Measurements from ENCODE around the gene ARFRP1. TPM values are rescaled to one million over a fixed set of nuclear protein-coding genes. Genes with fewer than 3 reads are reported as not detected.
"Not testable (repeated sequence)": the region's sequence is repeated elsewhere in the genome, so short reads cannot be mapped to it uniquely, and the experiment has no call there.

The ARFRP1 gene
- total RNA-seq, 1 experiment from 2014 or later: 71.2 TPM

DNA sequence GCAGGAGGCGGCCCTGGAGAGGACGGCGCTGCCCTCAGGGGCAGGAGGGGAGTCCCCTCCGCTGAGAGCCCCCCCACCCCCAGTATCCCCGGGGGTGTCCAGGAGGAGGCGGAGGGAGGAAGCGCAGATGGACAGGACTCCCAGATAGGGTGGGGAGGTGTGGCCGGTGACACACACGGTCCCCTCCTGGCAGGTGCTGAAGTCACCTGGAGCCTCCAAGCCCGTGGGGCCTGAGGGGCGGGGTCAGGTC, 55.9 kb downstream of the ARFRP1 start:
- no TSS peak for BruUV-seq (replicated peaks)
- peak; percentile 29 for ATAC-seq
- peaks cover 11% of the 10 kb centered on the region for H3K4me1 ChIP-seq (ENCODE audit: insufficient read depth, low read length)
- H3K4me2 ChIP-seq (ENCODE audit: low read length): peak overlapping the region; percentile 65
- H3K9me3 ChIP-seq (ENCODE audit: low read length): no peaks in the 10 kb centered on the region
- no peak overlapping the region for H3K9ac ChIP-seq (ENCODE audit: low read length)
- H3K27me3 ChIP-seq (ENCODE audit: low read length): peaks cover 14% of the 10 kb centered on the region
- intact Hi-C loops (cut with micrococcal nuclease): no loop called here
- H3F3A ChIP-seq (ENCODE audit: low read length, unreplicated experiment): no peaks in the 10 kb centered on the region
- H3K4me3 ChIP-seq (ENCODE audit: low read length): peak overlapping the region; percentile 47; the same call in 1 of the 2 replicates
- DNase-seq: no peak
- no peaks in the 10 kb centered on the region for H4K20me1 ChIP-seq (ENCODE audit: low read length)
- TF ChIP-seq, protein P1, sequence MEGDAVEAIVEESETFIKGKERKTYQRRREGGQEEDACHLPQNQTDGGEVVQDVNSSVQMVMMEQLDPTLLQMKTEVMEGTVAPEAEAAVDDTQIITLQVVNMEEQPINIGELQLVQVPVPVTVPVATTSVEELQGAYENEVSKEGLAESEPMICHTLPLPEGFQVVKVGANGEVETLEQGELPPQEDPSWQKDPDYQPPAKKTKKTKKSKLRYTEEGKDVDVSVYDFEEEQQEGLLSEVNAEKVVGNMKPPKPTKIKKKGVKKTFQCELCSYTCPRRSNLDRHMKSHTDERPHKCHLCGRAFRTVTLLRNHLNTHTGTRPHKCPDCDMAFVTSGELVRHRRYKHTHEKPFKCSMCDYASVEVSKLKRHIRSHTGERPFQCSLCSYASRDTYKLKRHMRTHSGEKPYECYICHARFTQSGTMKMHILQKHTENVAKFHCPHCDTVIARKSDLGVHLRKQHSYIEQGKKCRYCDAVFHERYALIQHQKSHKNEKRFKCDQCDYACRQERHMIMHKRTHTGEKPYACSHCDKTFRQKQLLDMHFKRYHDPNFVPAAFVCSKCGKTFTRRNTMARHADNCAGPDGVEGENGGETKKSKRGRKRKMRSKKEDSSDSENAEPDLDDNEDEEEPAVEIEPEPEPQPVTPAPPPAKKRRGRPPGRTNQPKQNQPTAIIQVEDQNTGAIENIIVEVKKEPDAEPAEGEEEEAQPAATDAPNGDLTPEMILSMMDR (conservative IDR thresholded peaks at IDR 0.05; ENCODE audit: low read depth, low read length): no peak
- TF ChIP-seq EZH2 (IDR thresholded peaks at IDR 0.05; ENCODE audit: low read length, unreplicated experiment) (no peak), EZH2phosphoT487 (IDR thresholded peaks at IDR 0.05; ENCODE audit: borderline replicate concordance, low read length) (no peak)
- CTCF ChIA-PET: interaction anchor here (0.6 kb wide), 1 partner anchor 10 kb away, joined by 4 read pairs; no protein-coding TSS in a partner anchor
- H2AFZ ChIP-seq (ENCODE audit: low read length): peak overlapping the region; percentile 26; the same call in 1 of the 2 replicates
- H3K27ac ChIP-seq (ENCODE audit: low read length): no peak overlapping the region
- no peaks in the 10 kb centered on the region for H3K79me2 ChIP-seq (ENCODE audit: low read length)
- no peaks in the 10 kb centered on the region for H3K9me2 ChIP-seq (replicated peaks; ENCODE audit: low read length)
- H3K36me3 ChIP-seq (ENCODE audit: low read depth, low read length): no peaks in the 10 kb centered on the region
- POLR2A ChIA-PET (ENCODE audit: unreplicated experiment): no interaction called here

DNA sequence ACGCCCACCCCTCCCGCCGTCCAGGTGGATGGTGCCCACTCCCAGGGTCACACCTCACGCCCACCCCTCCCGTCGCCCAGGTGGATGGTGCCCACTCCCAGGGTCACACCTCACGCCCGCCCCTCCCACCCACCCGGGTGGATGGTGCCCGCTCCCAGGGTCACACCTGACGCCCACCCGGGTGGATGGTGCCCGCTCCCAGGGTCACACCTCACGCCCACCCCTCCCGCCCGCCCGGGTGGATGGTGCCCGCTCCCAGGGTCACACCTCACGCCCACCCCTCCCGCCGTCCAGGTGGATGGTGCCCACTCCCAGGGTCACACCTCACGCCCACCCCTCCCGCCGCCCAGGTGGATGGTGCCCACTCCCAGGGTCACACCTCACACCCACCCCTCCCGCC, 57.3 kb downstream of the ARFRP1 start:
- H3K36me3 ChIP-seq (ENCODE audit: low read depth, low read length); H3F3A ChIP-seq (ENCODE audit: low read length, unreplicated experiment); intact Hi-C loops (cut with micrococcal nuclease); H3K9me2 ChIP-seq (replicated peaks; ENCODE audit: low read length); ATAC-seq; H3K9me3 ChIP-seq (ENCODE audit: low read length); H3K27ac ChIP-seq (ENCODE audit: low read length); H4K20me1 ChIP-seq (ENCODE audit: low read length); H3K4me2 ChIP-seq (ENCODE audit: low read length); H3K9ac ChIP-seq (ENCODE audit: low read length); BruUV-seq (replicated peaks); H2AFZ ChIP-seq (ENCODE audit: low read length); DNase-seq; H3K4me3 ChIP-seq (ENCODE audit: low read length); POLR2A ChIA-PET (ENCODE audit: unreplicated experiment); H3K79me2 ChIP-seq (ENCODE audit: low read length): not testable (repeated sequence)
- H3K4me1 ChIP-seq (ENCODE audit: insufficient read depth, low read length): peaks cover 11% of the 10 kb centered on the region
- H3K27me3 ChIP-seq (ENCODE audit: low read length): peaks cover 14% of the 10 kb centered on the region
- CTCF ChIA-PET: interaction anchor here (0.6 kb wide), 1 partner anchor 23 kb away, joined by 10 read pairs; no protein-coding TSS in a partner anchor

DNA sequence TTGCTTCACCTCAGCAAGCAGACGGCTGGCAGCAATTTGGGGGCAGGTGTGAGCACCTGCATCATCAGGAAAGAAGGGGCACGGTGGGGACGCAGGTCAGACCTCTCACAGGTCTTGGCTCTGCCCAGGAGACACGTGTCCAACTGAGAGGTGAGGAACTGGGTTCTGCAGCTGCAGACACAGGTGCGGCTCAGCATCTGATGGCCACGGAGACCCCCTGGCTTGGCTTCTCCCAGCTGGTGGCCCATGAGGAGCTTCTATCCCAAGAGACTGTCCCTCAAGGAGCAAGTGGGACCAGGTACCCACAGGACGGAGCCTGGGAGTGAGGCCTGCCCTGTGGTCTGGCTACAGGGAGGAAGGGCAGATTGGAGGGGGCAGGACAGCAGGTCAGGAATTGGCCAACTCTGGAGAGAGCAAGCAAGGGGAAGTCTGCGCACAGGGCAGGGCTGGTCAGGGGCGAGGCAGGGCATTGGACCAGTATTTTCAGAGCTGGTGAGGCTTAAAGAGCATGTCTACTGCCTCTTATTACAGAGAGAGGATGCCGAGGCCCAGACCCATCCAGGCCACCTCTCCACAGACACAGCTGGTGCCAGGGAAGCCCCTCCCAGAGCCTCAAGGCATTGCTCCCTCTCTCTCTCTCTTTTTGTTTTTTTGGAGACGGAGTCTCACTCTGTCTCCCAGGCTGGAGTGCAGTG, 58.7 kb downstream of the ARFRP1 start:
- intact Hi-C loops (cut with micrococcal nuclease): no loop called here
- peaks cover 11% of the 10 kb centered on the region for H3K4me1 ChIP-seq (ENCODE audit: insufficient read depth, low read length)
- H3F3A ChIP-seq (ENCODE audit: low read length, unreplicated experiment): no peaks in the 10 kb centered on the region
- DNase-seq: no peak
- no peak overlapping the region for H2AFZ ChIP-seq (ENCODE audit: low read length)
- no peaks in the 10 kb centered on the region for H3K9me3 ChIP-seq (ENCODE audit: low read length)
- no peaks in the 10 kb centered on the region for H3K79me2 ChIP-seq (ENCODE audit: low read length)
- CTCF ChIA-PET: no interaction called here
- H3K27me3 ChIP-seq (ENCODE audit: low read length): peaks cover 14% of the 10 kb centered on the region
- POLR2A ChIA-PET (ENCODE audit: unreplicated experiment): interaction anchor here (0.7 kb wide), 1 partner anchor 118 kb away, joined by 4 read pairs; no protein-coding TSS in a partner anchor
- no peak overlapping the region for H3K9ac ChIP-seq (ENCODE audit: low read length)
- no peaks in the 10 kb centered on the region for H3K36me3 ChIP-seq (ENCODE audit: low read depth, low read length)
- no TSS peak for BruUV-seq (replicated peaks)
- no peaks in the 10 kb centered on the region for H3K9me2 ChIP-seq (replicated peaks; ENCODE audit: low read length)
- no peak overlapping the region for H3K4me2 ChIP-seq (ENCODE audit: low read length)
- no peak for ATAC-seq
- no peak overlapping the region for H3K4me3 ChIP-seq (ENCODE audit: low read length)
- no peaks in the 10 kb centered on the region for H4K20me1 ChIP-seq (ENCODE audit: low read length)
- no peak for TF ChIP-seq EZH2phosphoT487 (IDR thresholded peaks at IDR 0.05; ENCODE audit: borderline replicate concordance, low read length)
- no peak for TF ChIP-seq EZH2 (IDR thresholded peaks at IDR 0.05; ENCODE audit: low read length, unreplicated experiment)
- TF ChIP-seq, protein P1 (conservative IDR thresholded peaks at IDR 0.05; ENCODE audit: low read depth, low read length): no peak
- no peak overlapping the region for H3K27ac ChIP-seq (ENCODE audit: low read length)

Other genes with a start within 250 kb of the ARFRP1 start
- not detected in 2 replicates for gene KCNQ2, start 235.3 kb downstream of the ARFRP1 start, total RNA-seq (2014; rRNA removed)
- gene EEF1A2, start 208.9 kb downstream of the ARFRP1 start, total RNA-seq (2014; rRNA removed): 463 and 559 TPM in 2 replicates
- 245 and 256 TPM in 2 replicates for gene PPDPF, start 187.2 kb downstream of the ARFRP1 start, total RNA-seq (2014; rRNA removed)
- 11.1 and 15.1 TPM in 2 replicates for gene PTK6, start 170.6 kb downstream of the ARFRP1 start, total RNA-seq (2014; rRNA removed)
- gene SRMS, start 160.2 kb downstream of the ARFRP1 start, total RNA-seq (2014; rRNA removed): 0.22 and 0.63 TPM in 2 replicates
- 0.40 and 1.8 TPM in 2 replicates for gene FNDC11, start 153.8 kb downstream of the ARFRP1 start, total RNA-seq (2014; rRNA removed)
- 33.4 and 77.2 TPM in 2 replicates for gene HELZ2, start 133.7 kb downstream of the ARFRP1 start, total RNA-seq (2014; rRNA removed)
- 13.7 and 21.9 TPM in 2 replicates for gene GMEB2, start 80.9 kb downstream of the ARFRP1 start, total RNA-seq (2014; rRNA removed)
- gene STMN3, start 54.6 kb downstream of the ARFRP1 start, total RNA-seq (2014; rRNA removed): 15.8 and 24.5 TPM in 2 replicates
- gene RTEL1, start 49.7 kb downstream of the ARFRP1 start, total RNA-seq (2014; rRNA removed): 43.0 and 56.2 TPM in 2 replicates
- 41.6 and 59.0 TPM in 2 replicates for gene TNFRSF6B, start 11.3 kb downstream of the ARFRP1 start, total RNA-seq (2014; rRNA removed)
- gene ZGPAT, start 63 bp upstream of the ARFRP1 start, total RNA-seq (2014; rRNA removed): 37.9 and 56.8 TPM in 2 replicates
- 17.3 and 18.6 TPM in 2 replicates for gene LIME1, start 28.7 kb upstream of the ARFRP1 start, total RNA-seq (2014; rRNA removed)
- 116 TPM in 2 replicates for gene SLC2A4RG, start 31.8 kb upstream of the ARFRP1 start, total RNA-seq (2014; rRNA removed)
- gene ZBTB46, start 123.3 kb upstream of the ARFRP1 start, total RNA-seq (2014; rRNA removed): 2.8 and 7.3 TPM in 2 replicates
- not detected in 2 replicates for gene ABHD16B, start 153.5 kb upstream of the ARFRP1 start, total RNA-seq (2014; rRNA removed)
- 147 and 167 TPM in 2 replicates for gene TPD52L2, start 157.3 kb upstream of the ARFRP1 start, total RNA-seq (2014; rRNA removed)
- gene DNAJC5, start 187.2 kb upstream of the ARFRP1 start, total RNA-seq (2014; rRNA removed): 73.7 and 80.1 TPM in 2 replicates
- 37.2 and 47.4 TPM in 2 replicates for gene UCKL1, start 248.4 kb upstream of the ARFRP1 start, total RNA-seq (2014; rRNA removed)

Data from PC-3 (cell line).